HG03280 (cell line): ENCODE measurements around the gene SYAP1.
A peak's percentile ranks its signal among the peaks of the same experiment; 100 is the strongest.
"Not testable (repeated sequence)": the region's sequence is repeated elsewhere in the genome, so short reads cannot be mapped to it uniquely, and the experiment has no call there.

Source experiments
- ATAC-seq: cut with Tn5 transposase; IDR thresholded peaks from one replicate; pipeline ENCODE4 v1.9.1; 2021; ENCODE audit warnings: mild to moderate bottlenecking, moderate library complexity; ENCODE audit not compliant: unreplicated experiment

SYAP1 gene

DNA sequence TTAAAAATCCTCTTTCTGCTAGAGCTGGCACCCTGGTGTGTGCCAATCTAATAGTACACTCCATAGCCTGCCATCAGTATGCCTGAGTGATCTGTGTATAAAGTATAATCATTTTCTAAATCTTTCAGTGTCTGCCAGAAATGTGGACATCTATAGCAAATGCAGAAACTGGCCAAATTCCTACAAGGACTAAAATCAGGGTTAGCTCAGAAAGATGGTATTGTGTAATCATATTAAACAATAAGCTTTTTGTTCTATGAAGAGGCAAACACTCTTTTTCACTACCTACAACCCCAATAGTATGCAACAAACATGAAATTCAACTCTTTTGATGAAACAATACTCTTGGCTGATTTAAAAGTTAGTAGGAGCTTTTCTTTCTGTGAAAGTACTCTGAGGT, 59.1 kb downstream of the SYAP1 start:
- no peak for ATAC-seq

- ATAC-seq: no peak
Measured at GRCh38 chrX:16778993-16779392, 59.6 kb downstream of the SYAP1 start.

GRCh38 chrX:16779815-16780214, 60.4 kb downstream of the SYAP1 start:
- not testable (repeated sequence) for ATAC-seq

- no peak for ATAC-seq
Measured at GRCh38 chrX:16783452-16783851, 64.0 kb downstream of the SYAP1 start.

GRCh38 chrX:16784440-16784839, 65.0 kb downstream of the SYAP1 start:
- ATAC-seq: not testable (repeated sequence)

GRCh38 chrX:16785247-16786138, 66.1 kb downstream of the SYAP1 start:
- ATAC-seq: no peak

- ATAC-seq: peak; percentile 98
Measured at GRCh38 chrX:16786139-16786790, 66.9 kb downstream of the SYAP1 start, which contains the start of gene TXLNG. Gene TXLNG (plus strand): TSS chrX:16786466. CDS start chrX:16786488, 22 bp downstream.

DNA sequence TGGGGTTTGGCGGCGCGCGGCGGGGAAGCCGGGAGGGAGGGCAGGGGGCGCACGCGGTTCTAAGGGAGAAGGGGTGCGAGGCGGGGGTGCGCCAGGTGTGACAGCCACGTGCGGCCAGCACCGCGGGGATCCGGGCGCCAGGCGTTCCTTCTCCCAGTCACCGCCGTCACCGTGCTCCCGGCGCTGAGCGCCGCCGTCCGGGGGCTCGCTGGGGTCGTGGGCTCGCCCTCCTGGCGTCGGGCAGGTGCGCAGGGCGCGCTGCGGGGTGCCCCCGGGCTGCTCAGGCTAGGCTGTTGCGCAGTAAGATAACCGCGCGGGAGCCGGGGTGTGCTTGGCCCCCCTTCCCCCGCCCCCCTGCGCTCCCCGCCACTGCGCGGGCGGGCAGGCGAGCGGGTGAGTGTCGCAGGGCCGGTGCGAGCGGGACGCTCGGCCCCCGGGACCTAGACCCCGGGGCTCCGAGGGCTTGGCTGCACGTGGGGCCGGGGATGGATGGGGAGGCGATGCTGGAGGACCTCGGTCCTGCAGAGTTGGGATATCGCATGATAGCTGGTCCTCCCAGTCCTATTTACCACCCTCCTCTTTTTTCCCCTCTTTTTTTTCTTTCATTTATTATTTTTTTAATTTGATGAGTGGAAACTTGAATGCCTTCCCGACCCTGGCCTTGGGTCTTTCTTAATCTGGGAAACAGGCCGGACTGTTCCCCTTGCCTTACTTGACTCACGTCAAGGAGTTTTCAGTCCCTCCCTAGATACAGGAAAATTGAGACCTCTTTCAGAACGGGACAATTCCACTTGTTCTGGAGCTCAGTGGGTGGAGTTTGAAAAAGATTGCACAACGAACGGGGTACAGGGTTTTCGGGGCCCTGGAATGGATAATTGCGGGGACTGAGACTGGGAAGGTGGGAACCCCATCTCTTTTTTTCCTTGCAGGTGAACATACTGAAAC, 67.7 kb downstream of the SYAP1 start:
- ATAC-seq: peak; percentile 36

DNA sequence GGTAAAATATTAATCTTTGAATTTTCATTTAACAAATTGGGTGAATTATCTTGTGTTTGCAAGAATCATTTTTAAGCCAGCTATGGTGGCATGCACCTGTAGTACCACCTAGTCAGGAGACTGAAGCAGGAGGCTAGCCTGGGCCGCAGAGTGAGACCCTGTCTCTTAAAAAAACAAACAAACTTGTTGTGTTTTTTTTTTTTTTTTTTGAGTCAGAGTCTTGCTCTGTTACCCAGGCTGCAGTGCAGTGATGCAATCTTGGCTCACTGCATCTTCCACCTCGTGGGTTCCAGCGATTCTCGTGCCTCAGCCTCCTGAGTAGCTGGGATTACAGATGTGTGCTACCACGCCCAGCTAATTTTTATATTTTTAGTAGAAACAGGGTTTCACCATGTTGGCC, 69.1 kb downstream of the SYAP1 start:
- no peak for ATAC-seq

- no peak for ATAC-seq
Measured at GRCh38 chrX:16796298-16796697, 76.9 kb downstream of the SYAP1 start.

GRCh38 chrX:16797358-16797757, 77.9 kb downstream of the SYAP1 start:
- no peak for ATAC-seq

DNA sequence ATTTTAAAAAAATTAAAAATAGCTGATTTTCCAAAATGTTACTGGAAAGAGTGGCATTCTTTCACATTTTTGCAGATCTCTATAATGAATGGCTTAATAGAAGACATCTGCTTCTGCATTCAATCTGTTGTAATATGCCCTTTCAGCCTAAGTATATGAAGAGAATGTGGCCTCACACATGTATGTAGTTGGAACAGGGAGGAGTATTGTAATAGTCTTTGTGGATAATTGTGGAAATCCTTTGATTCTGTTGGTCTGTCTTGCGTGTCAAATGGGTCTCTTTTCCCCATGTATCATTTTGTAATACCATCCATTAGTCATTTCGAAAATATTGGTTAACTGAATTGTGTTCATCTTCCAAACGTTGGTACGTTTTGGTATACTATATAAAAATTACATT, 78.4 kb downstream of the SYAP1 start:
- ATAC-seq: no peak

- ATAC-seq: no peak
Measured at GRCh38 chrX:16804923-16805464, 85.6 kb downstream of the SYAP1 start.

- no peak for ATAC-seq
Measured at GRCh38 chrX:16807548-16807947, 88.1 kb downstream of the SYAP1 start.

- ATAC-seq: no peak
Measured at GRCh38 chrX:16807976-16808542, 88.6 kb downstream of the SYAP1 start.

DNA sequence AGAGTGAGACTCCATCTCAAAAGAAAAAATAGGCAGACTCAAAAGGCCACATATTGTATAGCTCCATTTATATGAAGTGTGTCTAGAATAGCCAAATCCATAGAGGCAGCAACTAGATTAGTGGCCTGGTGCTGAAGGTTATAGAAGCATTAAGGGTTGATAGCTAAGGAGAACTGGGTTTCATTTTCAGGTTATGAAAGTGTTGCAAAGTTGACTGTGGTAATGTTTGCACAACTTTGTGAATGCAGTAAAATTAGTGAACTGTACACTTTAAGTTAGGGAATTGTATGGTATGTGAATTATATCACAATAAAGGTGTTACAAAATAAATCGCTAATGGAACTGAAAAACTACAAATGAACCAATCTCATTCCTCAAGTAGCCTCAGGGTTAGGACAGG, 95.2 kb downstream of the SYAP1 start:
- ATAC-seq: no peak
